Keratinocyte (primary cell): ENCODE measurements around the gene FARP2.

Source experiments
- EZH2 ChIP-seq: IDR thresholded peaks from one replicate; pipeline ENCODE4 v1.6.1; 2012; ENCODE audit warnings: inconsistent platforms, mild to moderate bottlenecking, low read length, moderate library complexity
- TF ChIP-seq, protein P1 (sequence below), 3 experiments: IDR thresholded peaks in 1 of 3; conservative IDR thresholded peaks in 1 of 3; optimal IDR thresholded peaks in 1 of 3; 2 replicates in 2 of 3; 3 replicates in 1 of 3; pipeline versions ENCODE3 to v1.5.1; 2011; ENCODE audit warnings: low read length in 3 of 3, mild to moderate bottlenecking in 3 of 3, moderate library complexity in 2 of 3, control low read depth in 1 of 3, inconsistent platforms in 1 of 3; ENCODE audit not compliant: insufficient read depth in 2 of 3; ENCODE audit errors: extremely low read depth in 1 of 3

GRCh38 chr2:241478166-241478565, 122.1 kb downstream of the FARP2 start:
- TF ChIP-seq, protein P1, sequence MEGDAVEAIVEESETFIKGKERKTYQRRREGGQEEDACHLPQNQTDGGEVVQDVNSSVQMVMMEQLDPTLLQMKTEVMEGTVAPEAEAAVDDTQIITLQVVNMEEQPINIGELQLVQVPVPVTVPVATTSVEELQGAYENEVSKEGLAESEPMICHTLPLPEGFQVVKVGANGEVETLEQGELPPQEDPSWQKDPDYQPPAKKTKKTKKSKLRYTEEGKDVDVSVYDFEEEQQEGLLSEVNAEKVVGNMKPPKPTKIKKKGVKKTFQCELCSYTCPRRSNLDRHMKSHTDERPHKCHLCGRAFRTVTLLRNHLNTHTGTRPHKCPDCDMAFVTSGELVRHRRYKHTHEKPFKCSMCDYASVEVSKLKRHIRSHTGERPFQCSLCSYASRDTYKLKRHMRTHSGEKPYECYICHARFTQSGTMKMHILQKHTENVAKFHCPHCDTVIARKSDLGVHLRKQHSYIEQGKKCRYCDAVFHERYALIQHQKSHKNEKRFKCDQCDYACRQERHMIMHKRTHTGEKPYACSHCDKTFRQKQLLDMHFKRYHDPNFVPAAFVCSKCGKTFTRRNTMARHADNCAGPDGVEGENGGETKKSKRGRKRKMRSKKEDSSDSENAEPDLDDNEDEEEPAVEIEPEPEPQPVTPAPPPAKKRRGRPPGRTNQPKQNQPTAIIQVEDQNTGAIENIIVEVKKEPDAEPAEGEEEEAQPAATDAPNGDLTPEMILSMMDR (optimal IDR thresholded peaks at IDR 0.05 in 1 of 3, IDR thresholded peaks at IDR 0.05 in 1 of 3, conservative IDR thresholded peaks at IDR 0.05 in 1 of 3; ENCODE audit: extremely low read depth in 1 of 3, insufficient read depth in 2 of 3, low read length in 3 of 3) = no peak
- TF ChIP-seq EZH2 = no peak
